Neural cell (in vitro differentiated cells): ENCODE measurements around the gene GADD45A.

ENCODE experiments used
- EP300 ChIP-seq: fragments of 450-650 bp; conservative IDR thresholded peaks from 2 replicates; pipeline ENCODE4 v1.6.1; 2014; ENCODE audit warnings: antibody characterized with exemption, mild to moderate bottlenecking, moderate library complexity; ENCODE audit not compliant: poor library complexity, severe bottlenecking
- EZH2 ChIP-seq: fragments of 200-600, 300-800 bp; shearing (Covaris generic), sonication (generic); IDR thresholded peaks from 2 replicates; pipeline ENCODE4 v1.6.1; 2014; ENCODE audit warnings: antibody characterized with exemption, low read length, borderline replicate concordance, mild to moderate bottlenecking; ENCODE audit not compliant: insufficient read depth, poor library complexity, severe bottlenecking
- MXI1 ChIP-seq: fragments of 450-650 bp; conservative IDR thresholded peaks from 2 replicates; pipeline ENCODE4 v1.6.1; 2014; ENCODE audit warnings: antibody characterized with exemption, mild to moderate bottlenecking; ENCODE audit not compliant: poor library complexity, severe bottlenecking
- POLR2AphosphoS5 ChIP-seq: IDR thresholded peaks from 2 replicates; pipeline ENCODE4 v1.6.1; 2012
- RAD21 ChIP-seq: fragments of 450-650 bp; conservative IDR thresholded peaks from 2 replicates; pipeline ENCODE4 v1.6.1; 2014; ENCODE audit warnings: antibody characterized with exemption, mild to moderate bottlenecking, moderate library complexity
- SMC3 ChIP-seq: fragments of 450-650 bp; conservative IDR thresholded peaks from 2 replicates; pipeline ENCODE4 v1.6.1; 2014; ENCODE audit warnings: antibody characterized with exemption, mild to moderate bottlenecking, moderate library complexity; ENCODE audit not compliant: poor library complexity
- TAF1 ChIP-seq: IDR thresholded peaks from 2 replicates; pipeline ENCODE4 v1.6.1; 2012; ENCODE audit warnings: low read depth
- TF ChIP-seq, protein P1 (sequence below): IDR thresholded peaks from 2 replicates; pipeline ENCODE4 v1.6.1; 2012; ENCODE audit warnings: borderline replicate concordance
- TF ChIP-seq, protein P2 (sequence below): fragments of 450-650 bp; IDR thresholded peaks from 2 replicates; pipeline ENCODE4 v1.5.1; 2014; ENCODE audit warnings: antibody characterized with exemption, mild to moderate bottlenecking, moderate library complexity; ENCODE audit not compliant: poor library complexity, severe bottlenecking

DNA sequence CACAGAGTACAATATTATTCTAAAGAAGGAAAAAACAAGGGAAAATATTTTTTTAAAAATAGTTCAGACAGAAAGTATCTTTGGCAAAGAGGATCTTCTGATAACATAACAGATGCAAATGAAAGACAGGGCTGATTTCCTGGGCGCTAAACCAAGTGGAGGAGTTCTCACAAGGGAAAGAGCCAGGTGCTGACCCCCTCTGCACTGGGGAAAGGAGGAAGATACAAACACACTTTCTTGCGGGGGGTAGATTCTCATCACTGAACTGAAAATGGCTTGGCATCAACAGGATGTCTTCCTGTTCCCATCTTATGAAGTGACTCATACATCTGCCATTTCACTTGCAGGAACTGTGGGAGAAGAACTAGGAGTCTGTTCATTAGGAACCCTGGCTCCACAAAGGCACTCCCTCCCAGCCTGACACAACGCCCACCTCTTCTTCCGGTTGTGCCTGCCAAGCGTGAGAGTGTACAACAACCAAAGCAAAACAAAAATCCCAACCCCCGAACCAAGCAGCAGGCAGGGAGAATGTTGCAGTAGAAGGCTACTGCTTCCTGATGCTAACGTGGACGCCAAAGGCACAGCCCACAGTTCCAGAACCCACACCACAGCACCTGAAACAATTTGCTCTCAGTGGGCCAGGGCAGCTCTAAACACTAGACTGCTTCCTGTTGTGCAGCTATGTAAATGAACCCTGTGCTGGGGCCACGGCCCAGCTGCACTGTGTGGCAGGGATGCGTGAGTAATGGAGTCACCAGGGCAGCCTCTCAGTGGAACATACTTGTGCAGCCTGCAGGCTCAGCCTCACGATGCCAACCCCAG is 51.0 kb downstream of the GADD45A start:
- TF ChIP-seq SMC3, result no peak
- TF ChIP-seq, protein P1, sequence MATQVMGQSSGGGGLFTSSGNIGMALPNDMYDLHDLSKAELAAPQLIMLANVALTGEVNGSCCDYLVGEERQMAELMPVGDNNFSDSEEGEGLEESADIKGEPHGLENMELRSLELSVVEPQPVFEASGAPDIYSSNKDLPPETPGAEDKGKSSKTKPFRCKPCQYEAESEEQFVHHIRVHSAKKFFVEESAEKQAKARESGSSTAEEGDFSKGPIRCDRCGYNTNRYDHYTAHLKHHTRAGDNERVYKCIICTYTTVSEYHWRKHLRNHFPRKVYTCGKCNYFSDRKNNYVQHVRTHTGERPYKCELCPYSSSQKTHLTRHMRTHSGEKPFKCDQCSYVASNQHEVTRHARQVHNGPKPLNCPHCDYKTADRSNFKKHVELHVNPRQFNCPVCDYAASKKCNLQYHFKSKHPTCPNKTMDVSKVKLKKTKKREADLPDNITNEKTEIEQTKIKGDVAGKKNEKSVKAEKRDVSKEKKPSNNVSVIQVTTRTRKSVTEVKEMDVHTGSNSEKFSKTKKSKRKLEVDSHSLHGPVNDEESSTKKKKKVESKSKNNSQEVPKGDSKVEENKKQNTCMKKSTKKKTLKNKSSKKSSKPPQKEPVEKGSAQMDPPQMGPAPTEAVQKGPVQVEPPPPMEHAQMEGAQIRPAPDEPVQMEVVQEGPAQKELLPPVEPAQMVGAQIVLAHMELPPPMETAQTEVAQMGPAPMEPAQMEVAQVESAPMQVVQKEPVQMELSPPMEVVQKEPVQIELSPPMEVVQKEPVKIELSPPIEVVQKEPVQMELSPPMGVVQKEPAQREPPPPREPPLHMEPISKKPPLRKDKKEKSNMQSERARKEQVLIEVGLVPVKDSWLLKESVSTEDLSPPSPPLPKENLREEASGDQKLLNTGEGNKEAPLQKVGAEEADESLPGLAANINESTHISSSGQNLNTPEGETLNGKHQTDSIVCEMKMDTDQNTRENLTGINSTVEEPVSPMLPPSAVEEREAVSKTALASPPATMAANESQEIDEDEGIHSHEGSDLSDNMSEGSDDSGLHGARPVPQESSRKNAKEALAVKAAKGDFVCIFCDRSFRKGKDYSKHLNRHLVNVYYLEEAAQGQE, result no peak
- TF ChIP-seq, protein P2, sequence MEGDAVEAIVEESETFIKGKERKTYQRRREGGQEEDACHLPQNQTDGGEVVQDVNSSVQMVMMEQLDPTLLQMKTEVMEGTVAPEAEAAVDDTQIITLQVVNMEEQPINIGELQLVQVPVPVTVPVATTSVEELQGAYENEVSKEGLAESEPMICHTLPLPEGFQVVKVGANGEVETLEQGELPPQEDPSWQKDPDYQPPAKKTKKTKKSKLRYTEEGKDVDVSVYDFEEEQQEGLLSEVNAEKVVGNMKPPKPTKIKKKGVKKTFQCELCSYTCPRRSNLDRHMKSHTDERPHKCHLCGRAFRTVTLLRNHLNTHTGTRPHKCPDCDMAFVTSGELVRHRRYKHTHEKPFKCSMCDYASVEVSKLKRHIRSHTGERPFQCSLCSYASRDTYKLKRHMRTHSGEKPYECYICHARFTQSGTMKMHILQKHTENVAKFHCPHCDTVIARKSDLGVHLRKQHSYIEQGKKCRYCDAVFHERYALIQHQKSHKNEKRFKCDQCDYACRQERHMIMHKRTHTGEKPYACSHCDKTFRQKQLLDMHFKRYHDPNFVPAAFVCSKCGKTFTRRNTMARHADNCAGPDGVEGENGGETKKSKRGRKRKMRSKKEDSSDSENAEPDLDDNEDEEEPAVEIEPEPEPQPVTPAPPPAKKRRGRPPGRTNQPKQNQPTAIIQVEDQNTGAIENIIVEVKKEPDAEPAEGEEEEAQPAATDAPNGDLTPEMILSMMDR, result no peak
- no peak for TF ChIP-seq EZH2
- no peak for TF ChIP-seq EP300
- TF ChIP-seq POLR2AphosphoS5, result no peak
- TF ChIP-seq TAF1, result no peak
- no peak for TF ChIP-seq RAD21
- TF ChIP-seq MXI1, result no peak
